PFSK-1 (cell line): ENCODE measurements around the gene PARVB.

Experiments
- FOXP2 ChIP-seq: optimal IDR thresholded peaks from 2 replicates; pipeline ENCODE3; 2011; ENCODE audit warnings: borderline replicate concordance, control low read depth, inconsistent platforms; ENCODE audit not compliant: insufficient read depth; ENCODE audit errors: extremely low read length, extremely low read depth
- POLR2AphosphoS5 ChIP-seq: IDR thresholded peaks from 2 replicates; pipeline ENCODE4 v1.6.1; 2012; ENCODE audit warnings: low read depth, mild to moderate bottlenecking, control low read depth, low read length, moderate library complexity
- REST ChIP-seq, 2 experiments: IDR thresholded peaks; 2 replicates each; pipeline versions ENCODE4 v1.6.1 to v1.8.0; 2011 to 2012; ENCODE audit warnings: low read depth in 2 of 2, low read length in 2 of 2, control low read depth in 1 of 2, inconsistent platforms in 1 of 2, mild to moderate bottlenecking in 1 of 2, moderate library complexity in 1 of 2; ENCODE audit not compliant: insufficient read depth in 1 of 2
- SIN3A ChIP-seq: IDR thresholded peaks from 2 replicates; pipeline ENCODE4 v1.6.1; 2012; ENCODE audit warnings: mild to moderate bottlenecking, low read length, moderate library complexity, borderline replicate concordance; ENCODE audit not compliant: insufficient read depth
- TAF1 ChIP-seq: IDR thresholded peaks from 2 replicates; pipeline ENCODE4 v1.6.1; 2012; ENCODE audit warnings: low read length, control low read depth, borderline replicate concordance; ENCODE audit not compliant: insufficient read depth

The PARVB gene

DNA sequence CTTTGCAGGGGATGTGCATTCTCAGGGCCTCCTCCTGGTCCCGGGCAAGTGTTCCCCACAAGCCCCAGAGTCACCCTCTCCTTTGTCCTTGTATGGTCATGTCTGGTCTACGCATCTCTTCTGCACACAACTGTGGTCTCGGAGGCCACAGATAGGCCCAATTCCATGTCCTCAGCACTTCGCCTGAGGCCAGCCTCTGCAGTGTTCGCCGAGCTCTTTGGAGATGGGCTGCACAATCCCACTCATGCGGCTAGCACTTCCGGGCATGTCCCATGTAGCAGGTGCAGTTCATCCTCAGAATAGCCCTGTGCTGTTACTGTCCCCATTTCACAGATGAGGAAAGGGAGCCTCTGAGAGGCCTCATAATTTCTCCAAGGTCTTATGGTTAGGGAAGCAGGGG, 164.2 kb downstream of the PARVB start:
- TF ChIP-seq TAF1 (no peak), POLR2AphosphoS5 (no peak), REST (IDR thresholded peaks at IDR 0.05; ENCODE audit: insufficient read depth in 1 of 2, low read depth in 2 of 2, low read length in 2 of 2) (no peak), FOXP2 (no peak), SIN3A (no peak)

DNA sequence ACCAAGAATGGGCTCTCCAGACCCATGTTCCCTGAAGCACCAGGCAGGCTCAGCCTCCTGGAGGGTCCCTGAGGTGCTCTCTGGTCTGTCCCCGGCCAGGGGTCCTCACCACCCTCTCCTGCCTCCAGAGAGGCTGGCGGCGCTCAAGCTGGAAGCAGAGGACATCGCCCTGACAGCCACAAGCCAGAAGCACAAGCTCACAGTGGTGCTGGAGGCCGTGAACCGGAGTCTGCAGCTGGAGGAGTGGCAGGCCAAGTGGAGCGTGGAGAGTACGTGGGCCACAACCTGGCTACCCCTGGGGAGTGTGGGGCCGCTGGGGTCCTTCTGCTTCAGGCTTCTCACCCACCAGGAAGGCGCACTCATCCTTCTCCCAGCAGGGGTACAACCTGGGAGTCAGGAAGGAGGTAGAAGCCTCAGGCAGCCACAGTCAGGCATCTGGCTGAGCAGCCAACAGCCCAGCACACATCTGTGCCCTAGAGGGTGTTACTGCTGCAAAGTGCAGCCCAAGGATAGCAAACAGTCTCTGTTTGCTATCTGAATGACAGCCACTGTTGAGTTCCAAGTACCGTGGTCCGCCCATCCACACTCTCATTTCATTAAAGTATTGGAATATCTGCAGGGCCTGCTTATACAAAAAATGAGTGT, 165.0 kb downstream of the PARVB start:
- no peak for TF ChIP-seq FOXP2
- TF ChIP-seq POLR2AphosphoS5 = no peak
- no peak for TF ChIP-seq TAF1
- no peak for TF ChIP-seq SIN3A
- no peak for TF ChIP-seq REST (IDR thresholded peaks at IDR 0.05; ENCODE audit: insufficient read depth in 1 of 2, low read depth in 2 of 2, low read length in 2 of 2)

DNA sequence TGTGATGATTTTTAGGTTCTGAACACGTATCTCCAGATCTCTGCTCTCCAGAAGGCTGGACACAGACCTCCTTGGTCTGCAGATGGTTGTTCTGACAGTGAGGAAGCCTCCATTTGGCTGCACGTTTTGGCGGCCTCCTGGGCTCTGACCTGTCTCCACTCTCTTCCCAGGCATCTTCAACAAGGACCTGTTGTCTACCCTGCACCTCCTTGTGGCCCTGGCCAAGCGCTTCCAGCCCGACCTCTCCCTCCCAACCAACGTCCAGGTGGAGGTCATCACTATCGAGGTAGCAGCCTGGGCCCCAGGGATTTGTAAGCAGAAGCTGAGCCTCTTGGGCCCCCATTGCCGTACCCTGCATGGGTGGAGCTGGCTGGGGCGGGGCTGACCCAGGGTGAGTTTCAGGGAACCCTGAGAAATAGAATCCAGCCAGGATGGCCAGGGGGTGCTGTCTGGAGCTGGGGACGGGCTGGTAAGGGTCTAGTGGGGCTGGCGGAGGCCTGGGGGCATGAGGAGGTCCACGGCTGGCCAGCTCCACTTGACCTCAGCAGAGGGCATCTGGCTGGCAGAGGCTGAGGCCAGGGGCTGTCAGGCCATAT, 166.4 kb downstream of the PARVB start:
- TF ChIP-seq TAF1 (no peak), REST (IDR thresholded peaks at IDR 0.05; ENCODE audit: insufficient read depth in 1 of 2, low read depth in 2 of 2, low read length in 2 of 2) (no peak), POLR2AphosphoS5 (no peak), FOXP2 (no peak), SIN3A (no peak)

GRCh38 chr22:44191036-44191454, 166.9 kb downstream of the PARVB start:
- no peak for TF ChIP-seq REST (IDR thresholded peaks at IDR 0.05; ENCODE audit: insufficient read depth in 1 of 2, low read depth in 2 of 2, low read length in 2 of 2)
- TF ChIP-seq SIN3A = no peak
- no peak for TF ChIP-seq POLR2AphosphoS5
- TF ChIP-seq FOXP2 = no peak
- no peak for TF ChIP-seq TAF1
